Nephron progenitor cell (in vitro differentiated cells): Measurements from ENCODE around the gene S100A2.

Experiments used
- DNase-seq: peaks from one replicate; pipeline ENCODE4 v3.0.0; 2021
- H3K27ac Mint-ChIP-seq: 2 replicates; pipeline ENCODE4 v1.8.0; 2021; ENCODE audit warnings: mild to moderate bottlenecking, moderate library complexity, mixed read lengths
- H3K27me3 Mint-ChIP-seq: 2 replicates; pipeline ENCODE4 v1.8.0; 2021; ENCODE audit warnings: mild to moderate bottlenecking, low read depth, mixed read lengths; ENCODE audit not compliant: poor library complexity
- H3K36me3 Mint-ChIP-seq: 2 replicates; pipeline ENCODE4 v1.8.0; 2021; ENCODE audit warnings: low read depth, mixed read lengths
- H3K4me1 Mint-ChIP-seq: 2 replicates; pipeline ENCODE4 v1.8.0; 2021; ENCODE audit warnings: mixed read lengths
- H3K4me3 Mint-ChIP-seq: 2 replicates; pipeline ENCODE4 v1.8.0; 2021; ENCODE audit warnings: mild to moderate bottlenecking, moderate library complexity, mixed read lengths
- H3K9me3 Mint-ChIP-seq: 2 replicates; pipeline ENCODE4 v1.8.0; 2021; ENCODE audit warnings: mild to moderate bottlenecking, moderate library complexity, mixed read lengths
- TF ChIP-seq, protein P1 (sequence below): fragments of 200-600 bp; sonication (generic); IDR thresholded peaks from 2 replicates; pipeline ENCODE4 v1.5.0; 2021; ENCODE audit warnings: antibody characterized with exemption

S100A2 gene

DNA sequence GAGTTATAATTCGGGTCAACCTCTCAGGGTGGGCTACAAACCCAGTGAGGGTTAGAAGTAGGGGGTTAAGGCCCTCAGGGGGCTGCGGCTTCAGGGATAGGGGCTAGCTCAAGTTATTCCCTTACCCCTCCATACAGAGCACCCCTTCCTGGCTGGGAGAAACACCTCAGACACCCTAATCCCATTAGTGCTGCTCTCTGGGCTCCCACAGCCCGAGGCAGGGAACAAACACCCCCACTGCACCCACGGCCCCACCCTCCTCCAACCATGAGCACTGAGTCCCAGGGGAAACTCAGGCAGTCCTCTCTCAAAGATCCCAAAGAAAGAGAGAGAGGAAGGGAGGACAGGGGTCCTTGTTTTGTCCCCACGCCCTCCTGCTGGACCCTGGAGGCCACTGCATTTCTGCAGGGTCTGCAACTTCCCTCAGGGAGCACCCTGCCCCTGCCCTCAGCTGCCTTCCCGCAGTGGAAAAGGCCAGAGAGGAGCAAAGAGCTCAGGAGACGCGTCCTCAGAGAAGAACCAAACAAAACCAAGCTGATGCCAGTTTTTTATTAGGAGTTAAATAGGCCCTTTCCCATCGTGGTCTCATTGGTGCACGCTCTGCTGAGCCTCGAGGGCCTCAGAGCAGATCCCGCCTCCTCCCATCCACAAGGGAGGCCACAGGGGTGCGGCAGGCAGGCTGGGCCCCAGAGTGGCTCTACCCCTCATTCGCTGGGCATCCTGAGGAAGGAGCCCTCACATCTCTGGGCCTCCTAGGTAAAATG is 18.7 kb downstream of the S100A2 start:
- Mint-ChIP-seq H3K27me3 (peaks cover 2% of the 10 kb centered on the region), H3K9me3 (no peaks in the 10 kb centered on the region), H3K4me1 (peaks cover 97% of the 10 kb centered on the region), H3K27ac (peak overlapping the region; percentile 92), H3K36me3 (no peaks in the 10 kb centered on the region), H3K4me3 (no peak overlapping the region)
- no peak for DNase-seq
- TF ChIP-seq, protein P1, sequence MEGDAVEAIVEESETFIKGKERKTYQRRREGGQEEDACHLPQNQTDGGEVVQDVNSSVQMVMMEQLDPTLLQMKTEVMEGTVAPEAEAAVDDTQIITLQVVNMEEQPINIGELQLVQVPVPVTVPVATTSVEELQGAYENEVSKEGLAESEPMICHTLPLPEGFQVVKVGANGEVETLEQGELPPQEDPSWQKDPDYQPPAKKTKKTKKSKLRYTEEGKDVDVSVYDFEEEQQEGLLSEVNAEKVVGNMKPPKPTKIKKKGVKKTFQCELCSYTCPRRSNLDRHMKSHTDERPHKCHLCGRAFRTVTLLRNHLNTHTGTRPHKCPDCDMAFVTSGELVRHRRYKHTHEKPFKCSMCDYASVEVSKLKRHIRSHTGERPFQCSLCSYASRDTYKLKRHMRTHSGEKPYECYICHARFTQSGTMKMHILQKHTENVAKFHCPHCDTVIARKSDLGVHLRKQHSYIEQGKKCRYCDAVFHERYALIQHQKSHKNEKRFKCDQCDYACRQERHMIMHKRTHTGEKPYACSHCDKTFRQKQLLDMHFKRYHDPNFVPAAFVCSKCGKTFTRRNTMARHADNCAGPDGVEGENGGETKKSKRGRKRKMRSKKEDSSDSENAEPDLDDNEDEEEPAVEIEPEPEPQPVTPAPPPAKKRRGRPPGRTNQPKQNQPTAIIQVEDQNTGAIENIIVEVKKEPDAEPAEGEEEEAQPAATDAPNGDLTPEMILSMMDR: no peak

DNA sequence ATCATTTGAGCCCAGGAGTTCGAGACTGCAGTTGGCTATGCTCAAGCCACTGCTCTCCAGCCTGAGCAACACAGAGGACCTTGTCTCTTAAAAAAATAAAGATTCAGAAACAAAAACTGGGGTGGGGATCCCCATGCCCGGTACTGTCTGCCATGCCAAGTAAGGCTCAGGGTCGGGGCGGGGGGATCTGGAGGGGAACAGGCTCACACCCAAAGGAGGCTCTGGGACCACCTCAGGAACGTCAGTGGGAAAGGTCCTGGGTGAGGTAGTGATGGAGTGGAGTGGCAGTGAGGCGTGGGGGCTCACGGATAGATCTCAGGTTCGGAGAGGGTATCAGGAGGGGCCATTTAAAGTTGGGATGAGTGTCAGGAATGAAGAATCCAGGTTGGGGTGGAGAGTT is 19.3 kb downstream of the S100A2 start:
- TF ChIP-seq, protein P1: no peak
- DNase-seq: no peak
- Mint-ChIP-seq H3K4me3 (no peak overlapping the region), H3K9me3 (no peaks in the 10 kb centered on the region), H3K27me3 (peaks cover 3% of the 10 kb centered on the region), H3K4me1 (peaks cover 100% of the 10 kb centered on the region), H3K36me3 (no peaks in the 10 kb centered on the region), H3K27ac (no peak overlapping the region)

DNA sequence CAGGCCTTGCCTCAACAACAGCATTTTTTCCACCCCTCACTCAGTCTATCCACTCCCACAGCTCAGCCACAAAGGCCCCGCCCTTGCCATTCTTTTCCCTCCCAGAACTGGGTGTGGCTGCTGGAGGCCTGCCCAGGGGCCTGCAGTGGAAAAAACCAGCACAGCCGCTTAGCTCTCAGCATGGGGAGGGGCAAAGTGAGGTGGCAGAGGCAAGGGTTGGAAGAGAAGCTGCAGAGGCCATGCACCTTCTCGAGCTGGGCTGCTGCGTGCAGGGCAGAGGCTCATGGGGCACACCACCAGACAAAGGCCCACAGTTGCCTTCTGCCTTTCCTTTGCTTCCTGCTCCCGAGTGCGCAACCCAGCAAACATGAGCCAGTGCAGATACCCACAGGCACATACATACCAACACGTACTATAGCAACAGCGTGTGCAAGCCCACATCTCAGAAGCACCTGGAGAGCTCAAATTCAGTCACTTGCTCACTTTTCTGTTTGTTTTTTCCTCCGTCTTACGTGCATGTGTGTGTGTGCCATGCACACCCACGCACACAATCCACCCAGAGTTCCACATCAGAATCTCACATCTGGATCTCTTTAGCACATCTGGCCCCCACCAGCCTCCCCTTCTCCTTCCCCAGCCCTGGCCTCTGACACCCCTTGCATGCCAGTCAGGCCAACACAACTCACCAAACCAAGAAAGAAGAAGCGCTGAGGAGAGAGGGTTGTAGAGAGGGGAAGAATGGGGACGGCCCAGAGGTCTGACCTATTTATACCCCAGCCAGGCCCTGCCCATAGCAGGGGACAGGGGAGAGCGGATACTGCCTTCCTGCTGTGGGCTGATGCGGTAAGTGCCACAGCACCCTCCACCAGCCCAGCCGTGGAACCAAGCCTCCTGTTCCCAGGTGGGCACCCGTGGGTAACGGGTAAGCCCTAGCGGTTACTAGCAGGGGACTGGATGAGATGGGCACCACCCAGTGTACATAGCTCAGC is 20.3 kb downstream of the S100A2 start, which contains the start of gene S100A4:
Gene S100A4 (minus strand): TSS at position 740 of the 989 bp plus-strand sequence. CDS start 1,012 bp downstream, outside the sequence.
- no peaks in the 10 kb centered on the region for H3K9me3 Mint-ChIP-seq
- peaks cover 100% of the 10 kb centered on the region for H3K4me1 Mint-ChIP-seq
- peak; percentile 82 for DNase-seq
- peak within 1 kb of the TSS; percentile 60 for H3K4me3 Mint-ChIP-seq
- TF ChIP-seq, protein P1: no peak
- no peaks in the 10 kb centered on the region for H3K36me3 Mint-ChIP-seq
- H3K27ac Mint-ChIP-seq: peak within 1 kb of the TSS; percentile 86
- H3K27me3 Mint-ChIP-seq: peaks cover 8% of the 10 kb centered on the region

DNA sequence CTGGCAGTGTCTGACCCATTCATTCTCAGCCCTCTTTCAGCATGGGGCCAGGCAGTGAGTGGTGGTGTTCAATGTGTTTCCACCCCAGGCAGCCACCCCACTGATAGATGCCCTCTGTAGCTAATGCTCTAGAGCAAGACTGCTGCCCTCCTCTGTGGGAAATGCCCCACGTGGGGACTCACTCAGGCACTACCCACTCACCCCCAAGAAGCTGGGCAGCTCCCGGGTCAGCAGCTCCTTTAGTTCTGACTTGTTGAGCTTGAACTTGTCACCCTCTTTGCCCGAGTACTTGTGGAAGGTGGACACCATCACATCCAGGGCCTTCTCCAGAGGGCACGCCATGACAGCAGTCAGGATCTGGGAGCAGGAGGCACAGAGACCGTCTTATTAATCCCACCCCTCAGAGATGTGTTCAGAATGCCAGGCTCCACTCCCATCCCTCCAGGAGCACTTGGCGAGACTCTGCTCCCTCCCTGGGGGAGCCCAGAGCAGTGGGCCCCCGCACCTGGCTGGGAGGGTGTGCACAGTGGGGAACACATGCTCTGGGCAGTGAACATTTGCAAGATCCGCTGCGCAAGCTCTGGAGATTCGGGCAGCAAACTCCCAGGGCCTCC is 21.1 kb downstream of the S100A2 start:
- Mint-ChIP-seq H3K4me3 (peak overlapping the region; percentile 60), H3K4me1 (peaks cover 100% of the 10 kb centered on the region), H3K36me3 (no peaks in the 10 kb centered on the region), H3K27me3 (peaks cover 8% of the 10 kb centered on the region), H3K9me3 (no peaks in the 10 kb centered on the region), H3K27ac (peak overlapping the region; percentile 86)
- TF ChIP-seq, protein P1: no peak
- DNase-seq: no peak

DNA sequence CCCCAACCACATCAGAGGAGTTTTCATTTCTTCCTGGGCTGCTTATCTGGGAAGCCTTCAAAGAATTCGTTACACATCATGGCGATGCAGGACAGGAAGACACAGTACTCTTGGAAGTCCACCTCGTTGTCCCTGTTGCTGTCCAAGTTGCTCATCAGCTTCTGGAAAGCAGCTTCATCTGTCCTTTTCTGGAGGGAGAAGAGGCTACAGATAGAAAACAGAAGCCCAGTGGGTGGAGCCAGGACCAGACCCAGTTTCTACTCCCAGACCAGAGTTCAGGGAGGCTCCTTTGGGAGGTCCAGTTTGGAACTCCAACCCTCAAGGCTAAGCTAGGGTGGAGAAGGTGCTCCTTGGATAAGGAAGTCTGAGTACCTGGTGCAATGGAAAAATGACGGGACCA is 21.9 kb downstream of the S100A2 start:
- Mint-ChIP-seq H3K4me1 (peaks cover 95% of the 10 kb centered on the region), H3K9me3 (no peaks in the 10 kb centered on the region), H3K27ac (no peak overlapping the region), H3K27me3 (peaks cover 8% of the 10 kb centered on the region), H3K36me3 (no peaks in the 10 kb centered on the region), H3K4me3 (no peak overlapping the region)
- DNase-seq: no peak
- TF ChIP-seq, protein P1: no peak
